GM18909 (cell line): Measurements from ENCODE around the gene SLC25A21.
"Not testable (repeated sequence)": the region's sequence is repeated elsewhere in the genome, so short reads cannot be mapped to it uniquely, and the experiment has no call there.

Experiments
- ATAC-seq: cut with Tn5 transposase; IDR thresholded peaks from one replicate; pipeline ENCODE4 v1.9.1; 2021; ENCODE audit warnings: mild to moderate bottlenecking; ENCODE audit not compliant: unreplicated experiment, poor library complexity

SLC25A21 gene

GRCh38 chr14:36997843-36998242 is 174.6 kb downstream of the SLC25A21 start:
- ATAC-seq = no peak

- no peak for ATAC-seq
Observed at GRCh38 chr14:36996857-36997590, 175.4 kb downstream of the SLC25A21 start.

GRCh38 chr14:36996133-36996856 is 176.1 kb downstream of the SLC25A21 start:
- no peak for ATAC-seq

GRCh38 chr14:36989806-36990205 is 182.6 kb downstream of the SLC25A21 start:
- ATAC-seq = no peak

GRCh38 chr14:36988989-36989388 is 183.4 kb downstream of the SLC25A21 start:
- no peak for ATAC-seq

- ATAC-seq = no peak
Observed at GRCh38 chr14:36988568-36988967, 183.8 kb downstream of the SLC25A21 start.

GRCh38 chr14:36986407-36986806 is 186.0 kb downstream of the SLC25A21 start:
- no peak for ATAC-seq

GRCh38 chr14:36981832-36982529 is 190.4 kb downstream of the SLC25A21 start:
- no peak for ATAC-seq

- not testable (repeated sequence) for ATAC-seq
Observed at GRCh38 chr14:36980413-36980812, 192.0 kb downstream of the SLC25A21 start.

- ATAC-seq = no peak
Observed at GRCh38 chr14:36979863-36980262, 192.5 kb downstream of the SLC25A21 start.

- no peak for ATAC-seq
Observed at GRCh38 chr14:36976571-36977023, 195.8 kb downstream of the SLC25A21 start.

GRCh38 chr14:36975834-36976233 is 196.6 kb downstream of the SLC25A21 start:
- no peak for ATAC-seq

GRCh38 chr14:36974985-36975384 is 197.4 kb downstream of the SLC25A21 start:
- no peak for ATAC-seq

- no peak for ATAC-seq
Observed at GRCh38 chr14:36973806-36974442, 198.5 kb downstream of the SLC25A21 start.

- no peak for ATAC-seq
Observed at GRCh38 chr14:36971263-36971855, 201.0 kb downstream of the SLC25A21 start.

- no peak for ATAC-seq
Observed at GRCh38 chr14:36967892-36968555, 204.4 kb downstream of the SLC25A21 start.

- no peak for ATAC-seq
Observed at GRCh38 chr14:36955967-36956366, 216.4 kb downstream of the SLC25A21 start.

GRCh38 chr14:36955376-36955775 is 217.0 kb downstream of the SLC25A21 start:
- ATAC-seq = no peak

GRCh38 chr14:36952689-36953088 is 219.7 kb downstream of the SLC25A21 start:
- no peak for ATAC-seq
